Right cardiac atrium (tissue), 5 donors: ENCODE data around the gene ATP6V1G1. TPM values are rescaled to one million over a fixed set of nuclear protein-coding genes. Genes with fewer than 3 reads are reported as not detected.
"Not testable (repeated sequence)": the region's sequence is repeated elsewhere in the genome, so short reads cannot be mapped to it uniquely, and the experiment has no call there.

Source experiments
- ATAC-seq, 2 donors: fragments of 200-7000 bp; cut with Tn5 transposase; one replicate each; pipeline versions ENCODE4 v1.8.0 to v1.9.1; 2020; ENCODE audit warnings: moderate library complexity in 2 of 2, mild to moderate bottlenecking in 1 of 2
- DNase-seq, 3 donors: peaks; one replicate each; pipeline ENCODE4 v3.0.0-alpha.2; 2020
- H3K27ac ChIP-seq: one replicate; pipeline ENCODE4 v1.5.1; 2013; ENCODE audit warnings: mild to moderate bottlenecking, low read length, control low read depth, moderate library complexity
- H3K27me3 ChIP-seq: one replicate; pipeline ENCODE4 v1.6.1; 2013; ENCODE audit not compliant: control insufficient read depth, insufficient read depth
- H3K4me1 ChIP-seq: one replicate; pipeline ENCODE4 v1.6.1; 2013; ENCODE audit warnings: low read length; ENCODE audit not compliant: control insufficient read depth, insufficient read depth
- H3K4me3 ChIP-seq: one replicate; pipeline ENCODE4 v1.5.1; 2013; ENCODE audit warnings: low read length, control low read depth
- H3K9me3 ChIP-seq: one replicate; pipeline ENCODE4 v1.6.1; 2013; ENCODE audit warnings: low read length; ENCODE audit not compliant: control insufficient read depth
- WGBS: extraction: QIAGEN DNeasy Blood & Tissue Kit; methylation state at CpG from one replicate; pipeline ENCODE4 v1.1.7; 2013; 5-methylcytosine and 5-hydroxymethylcytosine counted together
- intact Hi-C, 4 donors: fragments of 100-400 bp; cut with DNase I; formaldehyde crosslinking; loops; one replicate each; pipeline versions ENCODE4 v1.11.0 to v1.14.0; 2022 to 2023
- polyA plus RNA-seq: library from polyadenylated mRNA; stranded (reverse); fragments of 200-250 nt; gene quantifications from one replicate; pipeline ENCODE4 v1.2.3, GENCODE V29; 2013
- total RNA-seq, 4 donors: library from RNA; stranded (reverse); fragmentation: NEBNext Ultra II Directional; extraction: Animal tissue kit (Norgen Biotek cat#: 25700); gene quantifications; one replicate each; pipeline ENCODE4 v1.2.1, GENCODE V29; 2021
- donor health status: healthy with polysubstance abuse.
- donor health status: DM: no; HTN: yes; CAD: no.
- donor health status: DM: no; HTN: no; CAD: no.
- donor health status: DM: no; HTN: yes; CAD: no; lungs with severe emphysema.
- donor health status: DM: yes; HTN: yes; CAD: no.

The ATP6V1G1 gene
- total and polyA plus RNA-seq, 5 donors, result 91.5 to 157 (median 98.9) TPM

GRCh38 chr9:114578134-114578533 lies 9.4 kb upstream of the ATP6V1G1 start:
- H3K27me3 ChIP-seq, H3K4me3 ChIP-seq, H3K9me3 ChIP-seq, H3K27ac ChIP-seq, intact Hi-C loops, DNase-seq, H3K4me1 ChIP-seq, ATAC-seq: not testable (repeated sequence)
- WGBS, result 87% methylated on average over 5 of the region's 5 CpGs

GRCh38 chr9:114580609-114581193 lies 6.9 kb upstream of the ATP6V1G1 start:
- ATAC-seq (no peak), DNase-seq (no peak)
- Histone ChIP-seq H3K27ac (no peak overlapping the region), H3K4me1 (no peaks in the 10 kb centered on the region), H3K9me3 (no peaks in the 10 kb centered on the region), H3K4me3 (no peak overlapping the region), H3K27me3 (no peaks in the 10 kb centered on the region)
- 95% methylated on average over 2 of the region's 2 CpGs for WGBS
- intact Hi-C loops, result no loop called here

GRCh38 chr9:114583371-114584155 lies 4.0 kb upstream of the ATP6V1G1 start:
- intact Hi-C loops, result no loop called here
- no peaks in the 10 kb centered on the region for H3K27me3 ChIP-seq
- H3K4me3 ChIP-seq, result no peak overlapping the region
- 53% methylated on average over 5 of the region's 5 CpGs for WGBS
- DNase-seq, result no peak
- no peaks in the 10 kb centered on the region for H3K9me3 ChIP-seq
- H3K27ac ChIP-seq, result no peak overlapping the region
- ATAC-seq, result no peak
- H3K4me1 ChIP-seq, result no peaks in the 10 kb centered on the region

GRCh38 chr9:114588210-114588609 lies 641 bp downstream of the ATP6V1G1 start:
- intact Hi-C loops, result no loop called here
- DNase-seq (no peak), ATAC-seq (peak in 1 of 2 donors; percentile 4)
- Histone ChIP-seq H3K4me1 (peaks cover 2% of the 10 kb centered on the region), H3K27ac (peak overlapping the region; percentile 97), H3K4me3 (peak overlapping the region; percentile 91), H3K27me3 (no peaks in the 10 kb centered on the region), H3K9me3 (no peaks in the 10 kb centered on the region)
- WGBS, result under 1% methylated on average over 12 of the region's 12 CpGs

- Histone ChIP-seq H3K27ac (peak overlapping the region; percentile 48), H3K4me1 (peaks cover 2% of the 10 kb centered on the region), H3K27me3 (no peaks in the 10 kb centered on the region), H3K9me3 (no peaks in the 10 kb centered on the region), H3K4me3 (peak overlapping the region; percentile 91)
- intact Hi-C loops, result no loop called here
- DNase-seq, result no peak
- ATAC-seq, result no peak
- WGBS, result 17% methylated on average over 11 of the region's 11 CpGs
Measured at GRCh38 chr9:114588651-114589526, 1.3 kb downstream of the ATP6V1G1 start.

GRCh38 chr9:114590328-114590727 lies 2.8 kb downstream of the ATP6V1G1 start:
- H3K4me1 ChIP-seq, result peaks cover 2% of the 10 kb centered on the region
- 89% methylated on average over 6 of the region's 6 CpGs for WGBS
- no peak for DNase-seq

GRCh38 chr9:114591291-114591787 lies 3.8 kb downstream of the ATP6V1G1 start:
- ATAC-seq (no peak), DNase-seq (no peak)
- Histone ChIP-seq H3K27me3 (no peaks in the 10 kb centered on the region), H3K9me3 (no peaks in the 10 kb centered on the region), H3K27ac (peak overlapping the region; percentile 39), H3K4me1 (peaks cover 2% of the 10 kb centered on the region), H3K4me3 (no peak overlapping the region)
- WGBS, result 52% methylated on average over 5 of the region's 5 CpGs
- intact Hi-C loops, result no loop called here

More at GRCh38 chr9:114590328-114590727, 2.8 kb downstream of the ATP6V1G1 start:
- H3K9me3 ChIP-seq, result no peaks in the 10 kb centered on the region
- H3K27ac ChIP-seq, result no peak overlapping the region
- no peaks in the 10 kb centered on the region for H3K27me3 ChIP-seq
- no peak overlapping the region for H3K4me3 ChIP-seq
- intact Hi-C loops, result no loop called here
- ATAC-seq, result no peak

GRCh38 chr9:114591849-114592248 lies 4.3 kb downstream of the ATP6V1G1 start:
- Histone ChIP-seq H3K9me3 (no peaks in the 10 kb centered on the region), H3K27me3 (no peaks in the 10 kb centered on the region), H3K4me3 (no peak overlapping the region), H3K27ac (no peak overlapping the region), H3K4me1 (peaks cover 2% of the 10 kb centered on the region)
- no peak for DNase-seq
- 56% methylated on average over 1 of the region's 1 CpG for WGBS
- intact Hi-C loops, result no loop called here
- no peak for ATAC-seq

- H3K27me3 ChIP-seq, result no peaks in the 10 kb centered on the region
- intact Hi-C loops, result no loop called here
- DNase-seq (no peak), ATAC-seq (no peak)
- 37% methylated on average over 6 of the region's 6 CpGs for WGBS
- peaks cover 2% of the 10 kb centered on the region for H3K4me1 ChIP-seq
- H3K27ac ChIP-seq, result no peak overlapping the region
- H3K9me3 ChIP-seq, result no peaks in the 10 kb centered on the region
- no peak overlapping the region for H3K4me3 ChIP-seq
Measured at GRCh38 chr9:114592356-114592755, 4.8 kb downstream of the ATP6V1G1 start.

- Histone ChIP-seq H3K27me3 (no peaks in the 10 kb centered on the region), H3K9me3 (no peaks in the 10 kb centered on the region), H3K27ac (no peak overlapping the region), H3K4me1 (peaks cover 2% of the 10 kb centered on the region), H3K4me3 (no peak overlapping the region)
- WGBS, result 98% methylated on average over 17 of the region's 17 CpGs
- intact Hi-C loops, result no loop called here
- no peak for DNase-seq
- ATAC-seq, result no peak
Measured at GRCh38 chr9:114594136-114594535, 6.6 kb downstream of the ATP6V1G1 start.
